ENCODE results near the gene GOLGA6B.

GOLGA6B gene

DNA sequence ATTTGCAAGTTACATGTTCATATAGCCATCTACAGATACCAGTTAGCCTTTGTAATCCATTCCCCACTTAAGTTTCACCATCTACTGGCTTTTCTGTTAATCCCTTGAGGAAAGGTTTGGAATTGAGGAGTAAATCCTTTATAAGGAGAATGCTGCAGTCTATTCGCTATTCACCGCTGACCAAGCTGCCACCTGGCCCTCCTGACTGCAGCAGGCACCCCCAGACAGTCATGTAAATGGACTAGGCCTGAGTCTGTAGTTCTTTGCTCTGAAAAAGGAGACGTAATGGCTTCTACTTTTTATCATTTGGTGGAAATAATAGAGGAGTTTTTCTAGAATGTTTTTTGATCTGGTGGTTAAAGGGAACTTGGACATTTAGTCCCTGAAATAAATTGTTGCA lies 28.3 kb downstream of the GOLGA6B start:
- no peaks in the 10 kb centered on the region for H3K27me3 ChIP-seq (ENCODE audit: insufficient read depth, insufficient read length)
- no peaks in the 10 kb centered on the region for H3K4me1 ChIP-seq (ENCODE audit: insufficient read depth, insufficient read length)
- H3K36me3 ChIP-seq (ENCODE audit: insufficient read depth, insufficient read length, low read length) = no peaks in the 10 kb centered on the region
- H3K9ac ChIP-seq (ENCODE audit: insufficient read length, low read depth) = no peak overlapping the region
- TF ChIP-seq YY1 (IDR thresholded peaks at IDR 0.05; ENCODE audit: insufficient read depth, insufficient read length) = no peak
- no peak for TF ChIP-seq ZNF274 (IDR thresholded peaks at IDR 0.05; ENCODE audit: low read depth, low read length)
- no peak for TF ChIP-seq SUZ12 (IDR thresholded peaks at IDR 0.05; ENCODE audit: extremely low read depth, insufficient read depth, insufficient read length)
- no peak overlapping the region for H3K4me3 ChIP-seq (ENCODE audit: insufficient read length, low read depth)
- H3K9me3 ChIP-seq (ENCODE audit: insufficient read depth, low read length) = no peaks in the 10 kb centered on the region
- DNase-seq (ENCODE audit: low read depth, low spot score) = no peak

DNA sequence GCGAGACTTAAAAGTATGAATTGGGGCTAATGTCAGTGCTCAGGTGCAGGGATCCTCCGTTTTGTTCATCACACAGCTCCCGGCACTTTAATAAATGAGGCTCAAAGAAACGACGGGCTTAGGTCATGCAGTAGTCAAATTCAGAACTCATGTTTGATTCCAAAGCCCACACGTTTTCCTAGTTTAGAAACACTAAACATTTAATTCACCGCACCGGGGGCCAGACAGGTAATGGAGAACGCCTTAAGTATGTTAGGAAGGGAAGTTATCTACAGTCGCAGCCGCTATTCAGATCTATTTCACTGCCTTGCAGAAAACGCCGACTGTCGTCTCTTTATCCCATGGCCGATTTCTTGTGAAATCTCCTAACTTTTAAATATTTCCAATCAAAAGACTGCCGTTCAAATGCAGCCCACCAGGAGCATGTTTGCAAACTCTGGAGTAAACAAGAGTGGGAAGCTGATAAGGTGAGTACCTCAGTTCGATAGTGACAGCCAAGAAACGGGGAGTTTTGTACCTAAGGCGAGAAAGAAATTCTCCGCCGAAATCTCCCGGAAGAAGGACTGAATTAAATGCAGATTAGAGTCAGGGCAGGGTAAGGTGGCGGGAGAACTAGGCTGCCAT lies 30.9 kb downstream of the GOLGA6B start:
- Histone ChIP-seq H3K36me3 (ENCODE audit: insufficient read depth, insufficient read length, low read length) (no peaks in the 10 kb centered on the region), H3K4me1 (ENCODE audit: insufficient read depth, insufficient read length) (no peaks in the 10 kb centered on the region), H3K9ac (ENCODE audit: insufficient read length, low read depth) (peak overlapping the region; percentile 83), H3K27me3 (ENCODE audit: insufficient read depth, insufficient read length) (no peaks in the 10 kb centered on the region), H3K9me3 (ENCODE audit: insufficient read depth, low read length) (no peaks in the 10 kb centered on the region), H3K4me3 (ENCODE audit: insufficient read length, low read depth) (peak overlapping the region; percentile 76)
- TF ChIP-seq YY1 (IDR thresholded peaks at IDR 0.05; ENCODE audit: insufficient read depth, insufficient read length) (no peak), SUZ12 (IDR thresholded peaks at IDR 0.05; ENCODE audit: extremely low read depth, insufficient read depth, insufficient read length) (no peak), ZNF274 (IDR thresholded peaks at IDR 0.05; ENCODE audit: low read depth, low read length) (no peak)
- DNase-seq (ENCODE audit: low read depth, low spot score) = no peak

DNA sequence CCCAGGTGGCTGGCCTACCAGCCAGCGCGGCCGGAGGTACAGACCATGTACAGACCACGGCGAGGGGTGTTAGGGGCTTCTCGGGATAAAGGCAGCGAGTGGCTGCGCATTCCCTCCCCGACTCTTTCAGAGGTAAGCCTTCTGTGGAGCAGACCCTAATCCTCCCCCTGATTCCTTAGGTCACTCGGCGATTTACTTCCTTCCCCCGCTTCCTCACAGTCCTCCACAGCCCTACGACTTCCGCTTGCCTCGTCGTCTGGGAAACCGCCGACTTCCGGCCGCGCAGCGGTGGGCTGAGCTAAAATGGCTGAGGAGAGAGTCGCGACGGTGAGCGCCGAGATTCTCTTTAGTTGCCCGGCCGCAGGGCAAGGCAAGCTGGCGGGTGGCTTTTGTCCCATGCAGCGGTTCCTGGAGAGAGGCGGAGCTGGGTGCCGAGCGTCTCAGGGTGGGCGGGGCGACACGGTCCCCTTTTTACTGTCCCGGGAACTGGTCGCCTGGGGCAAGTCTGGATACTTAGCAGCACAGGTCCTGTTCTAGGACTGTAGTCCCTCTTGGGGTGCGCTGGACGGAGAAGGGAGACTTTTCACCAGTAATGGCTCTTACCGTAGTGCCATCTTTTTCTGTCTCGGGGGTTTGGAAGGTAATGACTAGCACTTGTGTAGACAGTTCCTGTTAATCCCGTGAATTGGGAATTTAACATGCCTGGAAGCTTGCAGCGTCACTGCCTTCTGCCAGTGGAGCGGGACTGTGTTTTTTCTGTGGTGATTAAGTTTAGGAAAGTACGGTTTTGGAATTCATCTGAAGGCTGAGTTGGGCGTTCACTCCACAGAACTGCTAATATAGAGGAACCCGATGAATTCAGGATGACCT lies 31.7 kb downstream of the GOLGA6B start, which contains the start of the genes BBS4 and HIGD2B:
TSS of gene BBS4 (plus strand) at position 283 of the 870 bp plus-strand sequence. CDS start at position 304, 21 bp downstream.
TSS of gene HIGD2B (minus strand) at position 258 of the 870 bp plus-strand sequence. CDS start 9,808 bp downstream, outside the sequence.
- Histone ChIP-seq H3K9ac (ENCODE audit: insufficient read length, low read depth) (peak within 1 kb of the TSS; percentile 83), H3K36me3 (ENCODE audit: insufficient read depth, insufficient read length, low read length) (no peaks in the 10 kb centered on the region), H3K9me3 (ENCODE audit: insufficient read depth, low read length) (no peaks in the 10 kb centered on the region), H3K4me1 (ENCODE audit: insufficient read depth, insufficient read length) (no peaks in the 10 kb centered on the region), H3K27me3 (ENCODE audit: insufficient read depth, insufficient read length) (no peaks in the 10 kb centered on the region), H3K4me3 (ENCODE audit: insufficient read length, low read depth) (peak within 1 kb of the TSS; percentile 76)
- TF ChIP-seq YY1 (IDR thresholded peaks at IDR 0.05; ENCODE audit: insufficient read depth, insufficient read length) = peak; percentile 57
- no peak for TF ChIP-seq ZNF274 (IDR thresholded peaks at IDR 0.05; ENCODE audit: low read depth, low read length)
- peak; percentile 92 for DNase-seq (ENCODE audit: low read depth, low spot score)

- Histone ChIP-seq H3K27me3 (ENCODE audit: insufficient read depth, insufficient read length) (no peaks in the 10 kb centered on the region), H3K4me3 (ENCODE audit: insufficient read length, low read depth) (no peak overlapping the region), H3K4me1 (ENCODE audit: insufficient read depth, insufficient read length) (no peaks in the 10 kb centered on the region), H3K9ac (ENCODE audit: insufficient read length, low read depth) (no peak overlapping the region), H3K9me3 (ENCODE audit: insufficient read depth, low read length) (no peaks in the 10 kb centered on the region), H3K36me3 (ENCODE audit: insufficient read depth, insufficient read length, low read length) (peaks cover 5% of the 10 kb centered on the region)
- DNase-seq (ENCODE audit: low read depth, low spot score) = no peak
- TF ChIP-seq ZNF274 (IDR thresholded peaks at IDR 0.05; ENCODE audit: low read depth, low read length) (no peak), SUZ12 (IDR thresholded peaks at IDR 0.05; ENCODE audit: extremely low read depth, insufficient read depth, insufficient read length) (no peak), YY1 (IDR thresholded peaks at IDR 0.05; ENCODE audit: insufficient read depth, insufficient read length) (no peak)
Measured at GRCh38 chr15:72688697-72689096, 34.2 kb downstream of the GOLGA6B start.

DNA sequence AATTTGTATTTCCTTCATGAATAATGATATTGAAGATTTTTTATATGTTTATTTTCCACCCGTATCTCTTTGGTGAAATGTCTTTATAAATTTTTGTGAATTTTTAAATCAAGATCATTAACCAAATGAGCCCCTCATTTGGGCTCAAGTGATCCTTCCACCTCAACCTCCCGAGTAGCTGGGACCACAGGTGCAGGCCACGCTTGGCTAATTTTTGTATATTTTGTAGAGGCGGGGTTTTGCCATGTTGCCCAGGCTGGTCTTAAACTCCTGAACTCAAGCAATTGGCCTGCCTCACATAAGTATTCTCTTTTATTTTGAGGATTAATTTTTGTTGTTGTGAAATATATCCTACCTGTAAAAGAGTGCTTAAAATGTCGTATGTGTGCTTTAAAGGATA lies 36.4 kb downstream of the GOLGA6B start:
- peaks cover 5% of the 10 kb centered on the region for H3K36me3 ChIP-seq (ENCODE audit: insufficient read depth, insufficient read length, low read length)
- no peak overlapping the region for H3K9ac ChIP-seq (ENCODE audit: insufficient read length, low read depth)
- no peaks in the 10 kb centered on the region for H3K9me3 ChIP-seq (ENCODE audit: insufficient read depth, low read length)
- H3K4me1 ChIP-seq (ENCODE audit: insufficient read depth, insufficient read length) = no peaks in the 10 kb centered on the region
- no peak overlapping the region for H3K4me3 ChIP-seq (ENCODE audit: insufficient read length, low read depth)
- no peak for TF ChIP-seq YY1 (IDR thresholded peaks at IDR 0.05; ENCODE audit: insufficient read depth, insufficient read length)
- no peak for TF ChIP-seq ZNF274 (IDR thresholded peaks at IDR 0.05; ENCODE audit: low read depth, low read length)
- no peak for TF ChIP-seq SUZ12 (IDR thresholded peaks at IDR 0.05; ENCODE audit: extremely low read depth, insufficient read depth, insufficient read length)
- DNase-seq (ENCODE audit: low read depth, low spot score) = no peak
- no peaks in the 10 kb centered on the region for H3K27me3 ChIP-seq (ENCODE audit: insufficient read depth, insufficient read length)

DNA sequence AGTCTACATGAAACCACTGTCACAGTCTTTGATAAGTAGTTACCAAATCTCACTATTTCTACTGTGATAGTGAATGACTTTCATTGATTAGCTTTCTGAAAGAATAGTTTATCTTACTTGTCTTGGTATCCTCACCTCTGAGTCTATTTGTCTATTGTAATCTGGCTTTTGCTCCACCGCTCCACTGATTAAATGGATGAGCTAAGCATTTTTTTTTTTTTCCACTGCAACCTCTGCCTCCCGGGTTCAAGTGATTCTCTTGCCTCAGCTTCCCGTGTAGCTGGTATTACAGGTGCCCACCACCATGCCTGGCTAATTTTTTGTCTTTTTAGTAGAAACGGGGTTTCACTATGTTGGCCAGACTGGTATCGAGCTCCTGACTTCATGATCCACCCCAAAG lies 44.4 kb downstream of the GOLGA6B start:
- TF ChIP-seq SUZ12 (IDR thresholded peaks at IDR 0.05; ENCODE audit: extremely low read depth, insufficient read depth, insufficient read length) = no peak
- no peak for TF ChIP-seq ZNF274 (IDR thresholded peaks at IDR 0.05; ENCODE audit: low read depth, low read length)
- TF ChIP-seq YY1 (IDR thresholded peaks at IDR 0.05; ENCODE audit: insufficient read depth, insufficient read length) = no peak
- H3K36me3 ChIP-seq (ENCODE audit: insufficient read depth, insufficient read length, low read length) = no peaks in the 10 kb centered on the region
- no peak overlapping the region for H3K4me3 ChIP-seq (ENCODE audit: insufficient read length, low read depth)
- H3K9me3 ChIP-seq (ENCODE audit: insufficient read depth, low read length) = no peaks in the 10 kb centered on the region
- no peak overlapping the region for H3K9ac ChIP-seq (ENCODE audit: insufficient read length, low read depth)
- DNase-seq (ENCODE audit: low read depth, low spot score) = no peak
- H3K4me1 ChIP-seq (ENCODE audit: insufficient read depth, insufficient read length) = no peaks in the 10 kb centered on the region
- no peaks in the 10 kb centered on the region for H3K27me3 ChIP-seq (ENCODE audit: insufficient read depth, insufficient read length)

GRCh38 chr15:72700076-72700475 lies 45.6 kb downstream of the GOLGA6B start:
- no peak for TF ChIP-seq ZNF274 (IDR thresholded peaks at IDR 0.05; ENCODE audit: low read depth, low read length)
- TF ChIP-seq SUZ12 (IDR thresholded peaks at IDR 0.05; ENCODE audit: extremely low read depth, insufficient read depth, insufficient read length) = no peak
- TF ChIP-seq YY1 (IDR thresholded peaks at IDR 0.05; ENCODE audit: insufficient read depth, insufficient read length) = no peak
- Histone ChIP-seq H3K4me3 (ENCODE audit: insufficient read length, low read depth) (no peak overlapping the region), H3K4me1 (ENCODE audit: insufficient read depth, insufficient read length) (no peaks in the 10 kb centered on the region), H3K9ac (ENCODE audit: insufficient read length, low read depth) (no peak overlapping the region), H3K36me3 (ENCODE audit: insufficient read depth, insufficient read length, low read length) (no peaks in the 10 kb centered on the region), H3K9me3 (ENCODE audit: insufficient read depth, low read length) (no peaks in the 10 kb centered on the region), H3K27me3 (ENCODE audit: insufficient read depth, insufficient read length) (no peaks in the 10 kb centered on the region)
- no peak for DNase-seq (ENCODE audit: low read depth, low spot score)

Measured in NT2/D1 (cell line).